Measurements from ENCODE around the gene LMX1B. TPM values are rescaled to one million over a fixed set of nuclear protein-coding genes. Genes with fewer than 3 reads are reported as not detected.

Gene LMX1B
- total and polyA plus RNA-seq, 8 donors = 0.20 TPM; not detected in 7

- Histone ChIP-seq H3K9me3 (no peaks in the 10 kb centered on the region), H3K27me3 (peaks cover 0 to 68% (median 28%) of the 10 kb centered on the region in 3 donors), H3K4me3 (no peak overlapping the region), H3K36me3 (no peaks in the 10 kb centered on the region), H3K27ac (no peak overlapping the region), H3K4me1 (no peaks in the 10 kb centered on the region)
- whole genome bisulfite sequencing, 5 donors = 86 to 93% (median 90%) methylated on average over 28 to 32 of the region's 32 CpGs
- DNase-seq = no peak
- intact Hi-C loops (cut with DNase I; ENCODE audit: low total_unique reads) = loop anchor here (5.0 kb wide), 1 partner anchor 81 kb away; the partner anchor contains the start of gene LMX1B
- TF ChIP-seq EP300 (IDR thresholded peaks at IDR 0.05) = no peak
- TF ChIP-seq CTCF (IDR thresholded peaks at IDR 0.05) = no peak
- no peak for TF ChIP-seq POLR2AphosphoS5 (IDR thresholded peaks at IDR 0.05)
- no peak for TF ChIP-seq POLR2A (IDR thresholded peaks at IDR 0.05)
Measured at GRCh38 chr9:126692759-126693427, 79.2 kb downstream of the LMX1B start.

GRCh38 chr9:126693428-126693944 lies 79.8 kb downstream of the LMX1B start:
- H3K36me3 ChIP-seq = no peaks in the 10 kb centered on the region
- H3K9me3 ChIP-seq = no peaks in the 10 kb centered on the region
- H3K4me1 ChIP-seq = no peaks in the 10 kb centered on the region
- TF ChIP-seq EP300 (IDR thresholded peaks at IDR 0.05) (no peak), POLR2A (IDR thresholded peaks at IDR 0.05) (no peak), POLR2AphosphoS5 (IDR thresholded peaks at IDR 0.05) (no peak)
- DNase-seq = no peak
- no peak overlapping the region for H3K4me3 ChIP-seq
- H3K27me3 ChIP-seq = peaks cover 0 to 62% (median 23%) of the 10 kb centered on the region in 3 donors
- H3K27ac ChIP-seq = no peak overlapping the region
- WGBS, 5 donors = 82 to 91% (median 90%) methylated on average over 16 to 20 of the region's 20 CpGs
- intact Hi-C loops (cut with DNase I; ENCODE audit: low total_unique reads) = loop anchor here (5.0 kb wide), 1 partner anchor 81 kb away; the partner anchor contains the start of gene LMX1B

GRCh38 chr9:126694206-126695081 lies 80.7 kb downstream of the LMX1B start:
- no peaks in the 10 kb centered on the region for H3K9me3 ChIP-seq
- H3K27me3 ChIP-seq = peaks cover 0 to 57% (median 13%) of the 10 kb centered on the region in 3 donors
- no peak overlapping the region for H3K27ac ChIP-seq
- DNase-seq = no peak
- H3K36me3 ChIP-seq = no peaks in the 10 kb centered on the region
- WGBS, 5 donors = 58 to 68% (median 63%) methylated on average over 11 of the region's 11 CpGs
- no peaks in the 10 kb centered on the region for H3K4me1 ChIP-seq
- intact Hi-C loops (cut with DNase I; ENCODE audit: low total_unique reads) = loop anchor here (5.0 kb wide), 1 partner anchor 82 kb away; the partner anchor contains the start of gene LMX1B
- no peak for TF ChIP-seq CTCF (IDR thresholded peaks at IDR 0.05)
- H3K4me3 ChIP-seq = no peak overlapping the region

- Histone ChIP-seq H3K27me3 (peaks cover 0 to 57% (median 6%) of the 10 kb centered on the region in 3 donors), H3K27ac (no peak overlapping the region), H3K9me3 (no peaks in the 10 kb centered on the region), H3K4me1 (no peaks in the 10 kb centered on the region), H3K4me3 (no peak overlapping the region), H3K36me3 (no peaks in the 10 kb centered on the region)
- WGBS, 5 donors = 74 to 85% (median 79%) methylated on average over 13 to 14 of the region's 14 CpGs
- no peak for TF ChIP-seq CTCF (IDR thresholded peaks at IDR 0.05)
- no peak for TF ChIP-seq EP300 (IDR thresholded peaks at IDR 0.05)
- no peak for TF ChIP-seq POLR2A (IDR thresholded peaks at IDR 0.05)
- DNase-seq = no peak
- intact Hi-C loops (cut with DNase I; ENCODE audit: low total_unique reads) = no loop called here
Measured at GRCh38 chr9:126695186-126695585, 81.5 kb downstream of the LMX1B start.

Measured in stomach (tissue), 9 donors.